Left cardiac atrium (tissue), 4 donors: ENCODE data around the gene COL6A1. TPM values are rescaled to one million over a fixed set of nuclear protein-coding genes. Genes with fewer than 3 reads are reported as not detected.
"Not testable (repeated sequence)": the region's sequence is repeated elsewhere in the genome, so short reads cannot be mapped to it uniquely, and the experiment has no call there.

Experiments used
- ATAC-seq, 2 donors: fragments of 200-7000 bp; cut with Tn5 transposase; one replicate each; pipeline ENCODE4 v1.9.1; 2020; ENCODE audit warnings: mild to moderate bottlenecking in 2 of 2, moderate library complexity in 2 of 2
- DNase-seq: peaks from one replicate; pipeline ENCODE4 v3.0.0-alpha.2; 2020
- intact Hi-C, 2 donors: fragments of 100-400 bp; cut with DNase I; formaldehyde crosslinking; loops; one replicate each; pipeline versions ENCODE4 v1.14.1 to v1.15.1; 2022 to 2023
- total RNA-seq, 2 donors: library from RNA; stranded (reverse); fragmentation: NEBNext Ultra II Directional; extraction: Animal tissue kit (Norgen Biotek cat#: 25700); gene quantifications; one replicate each; pipeline ENCODE4 v1.2.1, GENCODE V29; 2021
- donor health status: DM: no; HTN: yes; CAD: no.
- donor health status: DM: no; HTN: yes; CAD: no; lungs with severe emphysema.
- donor health status: DM: yes; HTN: yes; CAD: no.
- donor health status: Dilated cardiomyopathy.

COL6A1 gene
- total RNA-seq, 2 donors from 2014 or later = 244 to 247 TPM

GRCh38 chr21:45999581-46000181 lies 18.1 kb downstream of the COL6A1 start:
- intact Hi-C loops = no loop called here
- no peak for DNase-seq
- no peak for ATAC-seq

- ATAC-seq = no peak
- intact Hi-C loops = no loop called here
These were observed 18.7 kb downstream of the COL6A1 start for GRCh38 chr21:46000182-46000730.

DNA sequence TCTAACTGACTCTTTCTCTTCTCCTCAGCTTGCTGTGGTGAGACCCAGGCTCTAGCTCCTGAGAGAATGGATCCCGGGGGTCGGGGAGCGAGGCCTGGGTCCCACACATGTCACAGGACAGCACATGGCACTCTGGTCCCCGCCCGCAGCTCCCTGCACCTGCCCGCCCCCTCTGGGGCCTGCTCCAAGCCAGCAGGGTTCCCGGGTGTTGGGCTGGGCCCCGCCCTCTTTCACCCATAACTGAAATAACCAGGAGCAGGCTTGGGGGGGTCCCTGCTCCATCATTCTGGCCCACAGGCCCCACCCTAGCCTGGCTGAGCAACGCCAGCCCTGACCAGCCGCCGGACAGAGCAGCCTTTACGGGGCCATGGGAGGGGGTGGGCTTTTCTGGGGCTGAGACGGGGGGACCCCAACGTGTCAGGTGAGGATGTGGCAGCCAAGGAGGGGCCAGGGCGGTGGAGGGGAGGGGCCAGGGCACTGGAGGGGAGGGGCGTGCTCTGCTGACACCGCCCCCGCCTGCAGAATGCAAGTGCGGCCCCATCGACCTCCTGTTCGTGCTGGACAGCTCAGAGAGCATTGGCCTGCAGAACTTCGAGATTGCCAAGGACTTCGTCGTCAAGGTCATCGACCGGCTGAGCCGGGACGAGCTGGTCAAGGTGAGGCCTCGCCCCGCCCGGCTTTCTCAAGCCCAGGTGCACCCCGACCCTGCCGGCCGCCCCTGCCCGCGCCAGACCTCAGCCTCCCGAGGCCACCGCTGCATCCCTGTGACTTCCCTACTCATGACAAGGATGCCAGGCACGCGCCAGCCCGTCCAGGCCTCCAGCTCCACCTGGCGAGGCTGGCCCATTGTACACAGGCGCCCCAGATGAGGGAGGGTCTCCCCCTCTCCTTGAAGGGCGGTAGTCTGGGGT lies 19.4 kb downstream of the COL6A1 start:
- peak in 1 of 2 donors; percentile 5 for ATAC-seq
- DNase-seq = peak; percentile 22
- intact Hi-C loops = no loop called here

More at GRCh38 chr21:46000182-46000730, 18.7 kb downstream of the COL6A1 start:
- no peak for DNase-seq

DNA sequence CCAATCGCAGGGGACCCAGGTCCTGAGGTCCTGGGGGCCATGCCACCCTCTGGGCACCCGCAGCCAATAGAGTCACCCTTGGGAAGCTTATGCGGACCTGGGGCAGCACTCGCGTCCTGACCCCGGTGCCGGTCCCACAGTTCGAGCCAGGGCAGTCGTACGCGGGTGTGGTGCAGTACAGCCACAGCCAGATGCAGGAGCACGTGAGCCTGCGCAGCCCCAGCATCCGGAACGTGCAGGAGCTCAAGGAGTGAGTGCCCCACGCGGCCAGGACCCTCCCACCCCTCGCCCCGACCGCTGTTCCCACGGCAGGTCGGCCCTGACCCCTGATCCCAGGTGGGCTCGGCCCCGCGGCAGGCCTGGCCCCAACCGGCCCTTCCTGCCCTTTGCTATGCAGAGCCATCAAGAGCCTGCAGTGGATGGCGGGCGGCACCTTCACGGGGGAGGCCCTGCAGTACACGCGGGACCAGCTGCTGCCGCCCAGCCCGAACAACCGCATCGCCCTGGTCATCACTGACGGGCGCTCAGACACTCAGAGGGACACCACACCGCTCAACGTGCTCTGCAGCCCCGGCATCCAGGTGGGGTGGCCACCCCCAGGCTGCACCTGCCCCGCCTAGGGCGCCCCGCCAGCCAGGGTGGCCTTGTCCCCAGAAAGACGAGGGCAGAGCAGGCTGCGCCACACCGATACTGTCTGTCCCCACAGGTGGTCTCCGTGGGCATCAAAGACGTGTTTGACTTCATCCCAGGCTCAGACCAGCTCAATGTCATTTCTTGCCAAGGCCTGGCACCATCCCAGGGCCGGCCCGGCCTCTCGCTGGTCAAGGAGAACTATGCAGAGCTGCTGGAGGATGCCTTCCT lies 20.5 kb downstream of the COL6A1 start:
- ATAC-seq (no peak), DNase-seq (peak; percentile 23)
- intact Hi-C loops = no loop called here

DNA sequence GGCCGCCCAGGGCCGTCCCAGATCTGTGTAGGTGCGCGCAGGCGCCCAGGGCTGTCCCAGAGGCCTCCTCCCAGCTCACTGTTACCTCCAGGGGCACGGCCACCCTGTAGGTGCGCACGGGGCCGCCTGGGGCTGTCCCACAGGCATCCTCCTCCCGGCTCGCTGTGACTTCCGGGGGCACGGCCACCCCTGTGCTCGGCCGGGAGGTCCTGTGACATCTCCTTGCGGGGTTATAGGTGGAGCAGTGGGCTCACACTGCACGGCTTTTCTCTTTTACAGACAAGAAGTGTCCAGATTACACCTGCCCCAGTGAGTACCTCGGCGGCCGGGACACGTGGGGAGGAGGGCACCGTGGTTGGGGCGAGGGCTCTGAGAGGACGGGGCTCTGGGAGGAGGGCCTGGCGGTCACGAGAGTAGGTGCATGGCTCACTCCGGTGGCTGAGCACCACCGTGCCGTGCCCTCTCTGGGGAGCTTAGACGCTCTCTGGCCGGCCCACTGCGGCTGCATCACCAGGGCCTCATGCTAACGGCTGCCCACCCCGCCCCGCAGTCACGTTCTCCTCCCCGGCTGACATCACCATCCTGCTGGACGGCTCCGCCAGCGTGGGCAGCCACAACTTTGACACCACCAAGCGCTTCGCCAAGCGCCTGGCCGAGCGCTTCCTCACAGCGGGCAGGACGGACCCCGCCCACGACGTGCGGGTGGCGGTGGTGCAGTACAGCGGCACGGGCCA lies 21.4 kb downstream of the COL6A1 start:
- ATAC-seq = peak in 1 of 2 donors; percentile 1
- intact Hi-C loops = no loop called here

DNA sequence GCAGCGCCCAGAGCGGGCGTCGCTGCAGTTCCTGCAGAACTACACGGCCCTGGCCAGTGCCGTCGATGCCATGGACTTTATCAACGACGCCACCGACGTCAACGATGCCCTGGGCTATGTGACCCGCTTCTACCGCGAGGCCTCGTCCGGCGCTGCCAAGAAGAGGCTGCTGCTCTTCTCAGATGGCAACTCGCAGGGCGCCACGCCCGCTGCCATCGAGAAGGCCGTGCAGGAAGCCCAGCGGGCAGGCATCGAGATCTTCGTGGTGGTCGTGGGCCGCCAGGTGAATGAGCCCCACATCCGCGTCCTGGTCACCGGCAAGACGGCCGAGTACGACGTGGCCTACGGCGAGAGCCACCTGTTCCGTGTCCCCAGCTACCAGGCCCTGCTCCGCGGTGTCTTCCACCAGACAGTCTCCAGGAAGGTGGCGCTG lies 22.0 kb downstream of the COL6A1 start:
- DNase-seq (peak; percentile 20), ATAC-seq (peak in 1 of 2 donors; percentile 1)
- intact Hi-C loops = no loop called here

More for the DNA sequence above, 21.4 kb downstream of the COL6A1 start:
- peak; percentile 22 for DNase-seq

GRCh38 chr21:46004168-46004861 lies 22.7 kb downstream of the COL6A1 start:
- no peak for ATAC-seq
- DNase-seq = peak; percentile 22
- intact Hi-C loops = no loop called here

DNA sequence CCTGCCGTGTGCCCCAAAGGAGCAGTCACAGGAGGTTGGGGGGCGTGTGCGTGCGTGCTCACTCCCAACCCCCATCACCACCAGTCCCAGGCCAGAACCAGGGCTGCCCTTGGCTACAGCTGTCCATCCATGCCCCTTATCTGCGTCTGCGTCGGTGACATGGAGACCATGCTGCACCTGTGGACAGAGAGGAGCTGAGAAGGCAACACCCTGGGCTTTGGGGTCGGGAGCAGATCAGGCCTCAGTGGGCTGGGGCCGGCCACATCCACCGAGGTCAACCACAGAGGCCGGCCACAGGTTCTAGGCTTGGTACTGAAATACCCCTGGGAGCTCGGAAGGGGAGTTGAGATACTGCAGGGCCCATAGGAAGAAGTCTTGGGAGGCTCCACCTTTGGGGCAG lies 23.5 kb downstream of the COL6A1 start:
- intact Hi-C loops = no loop called here
- DNase-seq = no peak

DNA sequence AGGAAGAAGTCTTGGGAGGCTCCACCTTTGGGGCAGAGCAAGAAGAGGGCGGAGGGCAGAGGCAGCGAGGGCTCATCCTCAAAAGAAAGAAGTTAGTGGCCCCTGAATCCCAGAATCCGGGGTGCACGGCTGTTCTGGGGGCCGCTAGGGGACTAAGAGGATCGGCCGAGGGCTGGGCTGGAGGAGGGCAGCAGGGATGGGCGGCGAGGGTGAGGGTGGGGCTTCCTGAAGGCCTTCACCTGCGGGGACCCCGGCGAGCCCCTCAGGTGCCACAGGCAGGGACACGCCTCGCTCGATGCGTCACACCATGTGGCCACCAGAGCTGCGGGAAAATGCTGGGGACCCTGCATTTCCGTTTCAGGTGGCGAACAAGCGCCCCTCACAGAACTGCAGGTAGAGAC lies 23.9 kb downstream of the COL6A1 start:
- intact Hi-C loops = no loop called here
- DNase-seq (no peak), ATAC-seq (no peak)

More for the DNA sequence above, 23.5 kb downstream of the COL6A1 start:
- no peak for ATAC-seq

DNA sequence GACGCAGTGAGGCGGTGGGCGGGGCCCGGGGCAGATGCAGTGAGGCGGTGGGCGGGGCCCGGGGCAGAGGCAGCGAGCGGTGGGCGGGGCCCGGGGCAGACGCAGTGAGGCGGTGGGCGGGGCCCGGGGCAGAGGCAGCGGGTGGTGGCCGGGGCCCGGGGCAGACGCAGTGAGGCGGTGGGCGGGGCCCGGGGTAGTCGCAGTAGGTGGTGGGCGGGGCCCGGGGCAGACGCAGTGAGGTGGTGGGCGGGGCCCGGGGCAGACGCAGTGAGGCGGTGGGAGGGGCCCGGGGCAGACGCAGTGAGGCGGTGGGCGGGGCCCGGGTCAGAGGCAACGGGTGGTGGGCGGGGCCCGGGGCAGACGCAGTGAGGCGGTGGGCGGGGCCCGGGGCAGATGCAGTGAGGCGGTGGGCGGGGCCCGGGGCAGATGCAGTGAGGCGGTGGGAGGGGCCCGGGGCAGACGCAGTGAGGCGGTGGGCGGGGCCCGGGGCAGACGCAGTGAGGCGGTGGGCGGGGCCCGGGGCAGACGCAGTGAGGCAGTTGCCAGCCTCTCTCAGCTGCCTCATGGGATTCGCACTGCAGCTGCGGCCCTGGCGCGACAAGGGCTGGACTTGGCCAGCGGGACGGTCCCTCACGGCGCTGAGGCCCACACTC lies 24.4 kb downstream of the COL6A1 start:
- intact Hi-C loops, ATAC-seq, DNase-seq: not testable (repeated sequence)

- DNase-seq (no peak), ATAC-seq (no peak)
- intact Hi-C loops = no loop called here
These were observed 25.2 kb downstream of the COL6A1 start for GRCh38 chr21:46006547-46007491.

- ATAC-seq = no peak
- DNase-seq = no peak
- intact Hi-C loops = no loop called here
These were observed 25.9 kb downstream of the COL6A1 start for GRCh38 chr21:46007492-46007868.

- DNase-seq (no peak), ATAC-seq (no peak)
- intact Hi-C loops = no loop called here
These were observed 27.5 kb downstream of the COL6A1 start for GRCh38 chr21:46008893-46009621.

DNA sequence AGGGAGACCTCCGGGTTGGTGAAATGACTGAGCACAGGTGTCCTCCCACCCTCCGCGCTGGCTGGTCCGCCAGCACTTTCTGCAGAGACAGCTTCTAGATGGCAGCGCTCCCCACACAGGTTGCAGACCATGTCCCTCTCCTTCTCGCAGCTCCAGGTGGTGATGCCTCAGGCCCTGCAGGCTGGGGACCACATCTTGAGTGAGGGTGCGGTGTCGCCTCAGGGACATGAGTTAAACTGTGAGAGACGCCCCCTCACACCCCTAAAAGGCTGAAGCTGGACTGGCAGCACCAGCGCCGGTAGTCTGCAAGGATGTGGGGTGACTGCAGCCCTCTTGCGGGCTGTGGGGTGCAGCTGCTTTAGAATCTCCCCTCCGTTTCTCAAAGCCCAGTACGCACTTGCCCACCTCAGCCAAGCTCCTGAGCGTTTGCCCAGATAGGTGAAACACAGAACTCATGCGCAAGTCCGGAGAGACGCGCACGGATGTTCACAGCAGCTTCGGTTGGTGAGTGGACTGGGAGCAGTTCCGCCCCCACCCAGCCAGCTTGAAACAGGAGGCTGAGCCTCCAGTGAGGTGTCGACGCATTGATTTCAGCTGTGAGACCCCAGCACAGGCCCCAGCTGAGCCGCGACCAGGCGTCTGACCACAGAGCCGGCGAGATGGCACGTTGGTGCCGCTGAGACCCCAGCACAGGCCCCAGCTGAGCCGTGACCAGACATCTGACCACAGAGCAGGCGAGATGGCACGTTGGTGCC lies 28.6 kb downstream of the COL6A1 start:
- ATAC-seq (no peak), DNase-seq (no peak)
- intact Hi-C loops = no loop called here
